ENCODE measurements around the gene TBX19.

DNA sequence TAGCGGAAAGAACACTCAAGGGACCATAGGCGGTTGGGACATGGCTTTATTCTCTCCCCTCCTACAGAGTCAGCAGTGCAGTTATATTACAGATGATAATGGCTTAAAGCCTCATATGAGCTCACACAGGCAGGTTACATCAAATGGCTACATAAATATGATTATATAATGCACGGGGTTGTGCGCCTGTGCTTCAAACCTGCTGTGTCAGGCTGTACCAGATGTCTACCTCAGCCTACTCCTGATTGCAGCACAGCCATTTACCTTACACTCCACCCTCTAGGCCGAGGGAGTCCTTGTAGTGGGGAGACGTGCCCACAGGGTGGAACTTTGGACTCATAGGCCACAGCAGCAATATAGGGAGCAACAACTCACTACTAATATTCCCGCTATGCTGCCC, 16.4 kb upstream of the TBX19 start:
- no peak for TF ChIP-seq FOS (IDR thresholded peaks at IDR 0.05; ENCODE audit: low read depth, low read length)
- TF ChIP-seq, protein P1, sequence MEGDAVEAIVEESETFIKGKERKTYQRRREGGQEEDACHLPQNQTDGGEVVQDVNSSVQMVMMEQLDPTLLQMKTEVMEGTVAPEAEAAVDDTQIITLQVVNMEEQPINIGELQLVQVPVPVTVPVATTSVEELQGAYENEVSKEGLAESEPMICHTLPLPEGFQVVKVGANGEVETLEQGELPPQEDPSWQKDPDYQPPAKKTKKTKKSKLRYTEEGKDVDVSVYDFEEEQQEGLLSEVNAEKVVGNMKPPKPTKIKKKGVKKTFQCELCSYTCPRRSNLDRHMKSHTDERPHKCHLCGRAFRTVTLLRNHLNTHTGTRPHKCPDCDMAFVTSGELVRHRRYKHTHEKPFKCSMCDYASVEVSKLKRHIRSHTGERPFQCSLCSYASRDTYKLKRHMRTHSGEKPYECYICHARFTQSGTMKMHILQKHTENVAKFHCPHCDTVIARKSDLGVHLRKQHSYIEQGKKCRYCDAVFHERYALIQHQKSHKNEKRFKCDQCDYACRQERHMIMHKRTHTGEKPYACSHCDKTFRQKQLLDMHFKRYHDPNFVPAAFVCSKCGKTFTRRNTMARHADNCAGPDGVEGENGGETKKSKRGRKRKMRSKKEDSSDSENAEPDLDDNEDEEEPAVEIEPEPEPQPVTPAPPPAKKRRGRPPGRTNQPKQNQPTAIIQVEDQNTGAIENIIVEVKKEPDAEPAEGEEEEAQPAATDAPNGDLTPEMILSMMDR (conservative IDR thresholded peaks at IDR 0.05; ENCODE audit: low read depth, low read length), result no peak
- TF ChIP-seq RCOR1 (IDR thresholded peaks at IDR 0.05; ENCODE audit: insufficient replicate concordance, low read length), result no peak
- TF ChIP-seq CHD1 (IDR thresholded peaks at IDR 0.05; ENCODE audit: low read depth, low read length), result no peak
